DMS53 treated with DMSO at 0.1 percent for 48 hours (cell line): ENCODE measurements around the gene DNAJB14.

Experiments used
- DNase-seq: peaks from one replicate; lab custom pipeline; 2025; ENCODE audit not compliant: unreplicated experiment; lab: John Stamatoyannopoulos, UW

DNAJB14 gene

DNA sequence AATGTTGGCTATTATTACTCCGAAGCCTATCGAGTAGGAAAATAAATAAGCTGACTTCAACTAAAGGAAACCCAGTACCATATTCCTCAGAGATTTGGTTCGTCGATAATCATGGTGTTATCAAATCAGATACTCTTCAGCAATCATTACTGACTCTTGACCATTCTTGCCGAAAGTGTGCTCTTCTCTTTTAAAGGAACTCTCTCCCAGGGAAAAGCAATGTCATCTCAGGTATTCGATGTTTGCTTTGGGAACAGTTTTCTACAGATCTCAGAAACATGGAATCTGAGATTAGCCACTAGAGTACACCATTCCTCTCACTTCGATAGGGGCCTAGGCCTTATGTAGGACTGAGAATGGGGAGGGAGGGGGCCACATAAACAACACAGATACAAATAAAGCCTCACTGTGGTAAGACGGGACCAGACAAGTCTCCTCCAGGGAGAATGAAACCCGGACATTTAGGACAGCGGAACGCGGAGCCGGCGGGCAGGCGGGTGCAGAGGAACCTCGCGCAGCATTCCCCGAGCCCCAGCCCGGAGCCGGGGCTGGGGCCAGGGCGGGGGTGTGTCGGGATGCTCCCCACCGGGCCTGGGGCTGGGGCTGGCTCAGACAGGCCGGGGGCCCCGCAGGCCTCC is 581 bp downstream of the DNAJB14 start:
- DNase-seq = peak; percentile 4

DNA sequence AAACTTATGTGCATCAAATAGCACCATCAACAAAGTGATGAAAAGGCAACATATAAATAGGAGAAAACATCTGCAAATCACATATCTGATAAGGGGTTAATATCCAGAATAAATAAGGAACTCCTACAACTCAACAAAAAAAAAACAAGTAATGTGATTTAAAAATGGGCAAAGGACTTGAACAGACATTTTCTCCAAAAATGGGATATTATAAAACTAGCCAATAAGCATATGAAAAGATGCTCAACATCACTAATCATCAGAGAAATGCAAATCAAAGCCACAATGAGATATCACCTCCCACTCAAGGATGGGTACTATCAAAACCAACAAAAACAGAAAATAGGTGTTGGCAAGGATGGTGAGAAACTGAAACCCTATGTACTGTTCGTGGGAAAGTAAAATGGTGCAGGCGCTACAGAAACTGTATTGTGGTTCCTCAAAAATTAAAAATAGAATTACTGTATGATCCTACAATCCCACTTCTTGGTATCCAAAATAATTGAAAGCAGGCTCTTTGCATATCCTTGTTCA is 2.4 kb downstream of the DNAJB14 start:
- no peak for DNase-seq

GRCh38 chr4:99938243-99938753 is 8.1 kb downstream of the DNAJB14 start:
- DNase-seq = no peak

DNA sequence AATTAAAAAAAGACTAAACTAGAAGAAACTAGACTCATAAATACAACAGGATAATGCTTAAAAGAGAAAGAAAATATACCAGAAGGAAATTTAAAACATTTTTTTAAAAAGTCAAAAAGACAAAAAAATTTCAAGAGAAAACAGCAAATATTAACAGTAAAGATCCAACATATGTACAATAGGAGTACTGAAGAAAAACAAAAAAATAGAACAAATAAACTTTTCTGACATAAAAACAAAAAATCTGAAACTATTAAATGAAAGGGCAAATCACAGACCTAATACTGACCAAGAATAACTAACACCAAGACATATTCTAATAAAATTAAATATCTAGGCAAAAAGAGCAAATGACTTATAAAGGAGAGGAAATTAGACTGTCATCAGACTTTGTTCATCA is 11.5 kb downstream of the DNAJB14 start:
- DNase-seq = no peak

DNA sequence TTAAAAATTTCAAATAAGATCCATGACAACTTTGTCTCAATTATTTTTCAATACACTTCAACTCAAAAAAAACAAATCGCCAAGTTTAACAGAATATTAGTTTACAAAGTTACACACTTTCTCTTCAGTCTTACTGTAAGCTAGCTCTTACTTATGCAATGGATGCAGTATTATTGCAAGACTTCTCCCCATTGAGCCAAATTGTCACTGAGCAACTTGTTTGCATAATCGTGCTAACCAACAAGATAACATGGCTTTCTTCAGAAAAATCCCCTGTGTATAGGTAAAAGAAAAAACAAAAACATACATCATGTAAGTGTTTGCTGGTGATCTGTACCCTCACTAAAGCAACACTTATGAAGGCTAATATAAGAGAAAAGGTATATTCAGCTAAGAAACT is 18.9 kb downstream of the DNAJB14 start:
- no peak for DNase-seq

- DNase-seq = no peak
Measured at GRCh38 chr4:99921174-99921573, 25.2 kb downstream of the DNAJB14 start.

DNA sequence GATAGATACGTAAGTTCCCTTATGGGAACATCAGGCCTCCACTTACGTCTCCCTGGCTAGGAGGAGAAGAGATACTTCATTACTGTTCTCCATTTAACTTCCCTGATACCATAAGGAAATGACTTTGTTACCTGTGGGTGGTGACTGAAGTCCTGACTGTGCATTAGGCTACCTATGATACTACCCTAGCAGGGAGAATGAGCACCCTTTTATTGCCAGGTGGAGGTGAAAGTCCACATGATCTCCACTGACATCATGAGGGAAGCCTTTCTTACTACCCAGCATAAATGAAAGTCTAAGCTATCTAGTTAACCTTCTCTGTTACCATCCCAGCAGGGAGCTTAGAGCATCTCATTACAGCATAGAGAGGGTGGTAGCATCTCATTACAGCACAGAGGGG is 27.8 kb downstream of the DNAJB14 start:
- DNase-seq = no peak

DNA sequence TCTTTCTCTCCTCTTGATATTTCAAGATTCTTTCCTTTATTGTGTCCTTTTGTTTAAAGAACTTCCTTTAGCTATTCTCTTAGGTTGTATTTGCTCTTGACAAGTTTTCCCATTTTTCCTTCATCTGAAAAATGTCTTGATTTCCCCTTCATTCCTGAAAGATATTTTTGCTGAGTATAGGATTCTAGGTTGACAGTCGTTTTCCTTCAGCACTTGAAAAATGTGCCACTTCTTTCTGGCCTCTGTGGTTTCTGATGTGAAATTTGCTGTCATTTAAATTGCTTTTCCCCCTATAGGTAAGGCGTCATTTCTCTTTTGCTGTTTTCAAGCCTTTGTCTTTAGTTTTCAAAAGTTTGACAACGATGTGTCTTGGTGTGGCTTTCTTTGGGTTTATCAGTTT is 28.8 kb downstream of the DNAJB14 start:
- no peak for DNase-seq

DNA sequence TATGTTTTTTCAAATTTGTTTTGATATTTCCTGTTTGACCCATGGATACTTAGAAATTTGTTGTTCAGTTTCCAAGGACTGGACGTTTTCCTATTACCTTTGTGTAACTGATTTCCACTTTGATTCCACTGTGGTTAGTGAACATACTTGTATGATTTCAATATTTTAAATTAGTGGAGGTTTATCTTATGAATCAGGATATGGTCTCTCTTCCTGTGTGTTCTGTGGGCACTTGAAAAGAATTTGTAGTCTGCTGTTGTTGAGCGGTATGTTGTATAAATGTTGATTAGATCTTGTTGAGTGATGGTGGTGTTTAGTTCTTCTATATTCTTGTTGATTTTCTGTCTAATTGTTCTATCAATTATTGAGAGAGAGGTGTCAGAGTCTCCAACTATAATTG is 31.0 kb downstream of the DNAJB14 start:
- no peak for DNase-seq

- DNase-seq = no peak
Measured at GRCh38 chr4:99894998-99895397, 51.4 kb downstream of the DNAJB14 start.

- DNase-seq = peak; percentile 72
Measured at GRCh38 chr4:99894161-99894997, 52.0 kb downstream of the DNAJB14 start, which contains the start of gene LAMTOR3. TSS of gene LAMTOR3 (minus strand) at chr4:99894427. CDS start at chr4:99893963, 464 bp downstream.

DNA sequence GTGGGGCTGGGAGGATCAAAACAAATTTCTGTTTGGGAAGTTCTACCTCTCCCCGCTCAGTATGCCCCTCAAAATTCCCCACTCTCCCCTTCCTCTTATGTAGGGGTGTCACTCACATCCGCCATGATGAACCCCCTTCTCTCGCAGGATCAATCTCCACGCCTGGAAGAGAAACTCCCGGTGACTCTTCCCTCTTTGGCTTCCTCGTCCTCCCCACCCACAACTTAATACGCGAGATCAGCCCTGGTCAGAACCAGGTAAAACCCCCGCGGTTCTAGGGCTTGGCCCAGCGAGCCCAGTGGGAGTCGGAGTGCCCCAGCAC is 52.6 kb downstream of the DNAJB14 start:
- DNase-seq = no peak

GRCh38 chr4:99893029-99893428 is 53.4 kb downstream of the DNAJB14 start:
- DNase-seq = no peak

GRCh38 chr4:99891351-99891750 is 55.1 kb downstream of the DNAJB14 start:
- DNase-seq = no peak

GRCh38 chr4:99887837-99888236 is 58.6 kb downstream of the DNAJB14 start:
- no peak for DNase-seq

- no peak for DNase-seq
Measured at GRCh38 chr4:99886146-99886545, 60.3 kb downstream of the DNAJB14 start.

- DNase-seq = no peak
Measured at GRCh38 chr4:99885687-99886086, 60.7 kb downstream of the DNAJB14 start.

- no peak for DNase-seq
Measured at GRCh38 chr4:99885063-99885664, 61.3 kb downstream of the DNAJB14 start.

DNA sequence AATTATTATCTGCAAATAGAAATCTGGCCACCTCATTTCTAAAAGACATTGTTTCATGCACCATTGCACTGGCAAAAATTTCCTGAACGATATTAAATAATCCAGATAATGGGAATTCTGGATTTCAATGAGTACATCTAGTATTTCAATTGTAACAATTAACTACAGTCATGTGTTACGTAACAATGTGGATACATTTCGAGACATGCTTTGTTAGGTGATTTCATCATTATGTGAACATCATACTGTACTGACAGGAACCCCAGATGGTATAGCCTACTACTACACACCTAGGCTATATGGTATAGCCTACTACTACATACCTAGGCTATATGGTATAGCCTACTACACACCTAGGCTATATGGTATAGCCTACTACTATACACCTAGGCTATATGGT is 67.0 kb downstream of the DNAJB14 start:
- no peak for DNase-seq

- no peak for DNase-seq
Measured at GRCh38 chr4:99878604-99879003, 67.8 kb downstream of the DNAJB14 start.

- DNase-seq = no peak
Measured at GRCh38 chr4:99876946-99877345, 69.5 kb downstream of the DNAJB14 start.

DNA sequence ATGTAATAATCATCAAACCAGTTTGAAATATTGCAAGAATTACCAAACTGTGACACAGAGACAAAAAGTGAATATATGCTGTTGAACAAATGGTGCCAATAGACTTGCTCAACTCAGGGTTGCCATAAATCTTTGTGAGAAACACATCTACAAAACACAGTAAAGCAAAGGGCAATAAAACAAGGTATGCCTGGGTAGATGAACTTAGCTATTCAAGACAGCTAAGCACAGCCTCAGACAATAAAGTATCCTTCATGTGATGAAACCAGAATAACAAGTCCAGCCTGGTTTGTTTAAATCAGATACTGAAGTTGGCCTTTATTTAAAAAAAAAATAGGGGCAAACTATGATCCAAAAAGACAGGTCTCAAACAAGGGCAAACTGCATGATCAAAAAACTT is 71.3 kb downstream of the DNAJB14 start:
- DNase-seq = no peak
